NB4 (cell line): ENCODE data around the gene ARL4D.

Source experiments
- DNase-seq: peaks from one replicate; pipeline ENCODE4 v3.0.0; 2010; ENCODE audit warnings: low read depth
- H3K4me3 ChIP-seq: one replicate; pipeline ENCODE4 v1.5.1; 2011; ENCODE audit warnings: mild to moderate bottlenecking, low read depth, low read length, moderate library complexity
- MYC ChIP-seq: IDR thresholded peaks from 2 replicates; pipeline ENCODE4 v1.6.1; 2011; ENCODE audit warnings: low read depth, low read length
- POLR2A ChIP-seq: IDR thresholded peaks from 2 replicates; pipeline ENCODE4 v1.6.1; 2011; ENCODE audit warnings: mild to moderate bottlenecking; ENCODE audit not compliant: insufficient read length; ENCODE audit errors: extremely low read depth
- TF ChIP-seq, protein P1 (sequence below): IDR thresholded peaks from one replicate; pipeline ENCODE4 v1.5.1; 2012; ENCODE audit warnings: low read depth, low read length
- TF ChIP-seq, protein P2 (sequence below): IDR thresholded peaks from 2 replicates; pipeline ENCODE4 v1.6.1; 2011; ENCODE audit warnings: low read depth, low read length

Gene ARL4D

DNA sequence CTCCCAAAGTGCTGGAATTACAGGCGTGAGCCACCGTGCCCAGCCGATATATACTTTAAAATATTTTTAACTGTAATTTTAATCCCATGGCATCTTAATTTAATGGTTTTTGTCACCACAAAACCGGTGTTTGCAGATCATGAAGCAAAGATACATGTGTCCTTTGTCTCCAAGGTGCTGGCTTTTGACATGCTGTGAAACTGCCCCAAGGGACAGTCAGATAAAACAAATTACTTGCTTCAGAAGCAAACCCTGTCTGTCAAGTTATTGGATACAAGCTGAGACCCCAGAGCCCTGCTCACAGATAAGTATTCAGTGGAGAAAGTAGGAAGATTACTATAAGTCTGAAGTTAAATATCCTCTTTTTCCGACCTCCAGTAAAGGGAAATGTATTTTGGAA is 39.8 kb downstream of the ARL4D start:
- no peak for DNase-seq
- no peak overlapping the region for H3K4me3 ChIP-seq
- TF ChIP-seq MYC = no peak
- TF ChIP-seq, protein P1, sequence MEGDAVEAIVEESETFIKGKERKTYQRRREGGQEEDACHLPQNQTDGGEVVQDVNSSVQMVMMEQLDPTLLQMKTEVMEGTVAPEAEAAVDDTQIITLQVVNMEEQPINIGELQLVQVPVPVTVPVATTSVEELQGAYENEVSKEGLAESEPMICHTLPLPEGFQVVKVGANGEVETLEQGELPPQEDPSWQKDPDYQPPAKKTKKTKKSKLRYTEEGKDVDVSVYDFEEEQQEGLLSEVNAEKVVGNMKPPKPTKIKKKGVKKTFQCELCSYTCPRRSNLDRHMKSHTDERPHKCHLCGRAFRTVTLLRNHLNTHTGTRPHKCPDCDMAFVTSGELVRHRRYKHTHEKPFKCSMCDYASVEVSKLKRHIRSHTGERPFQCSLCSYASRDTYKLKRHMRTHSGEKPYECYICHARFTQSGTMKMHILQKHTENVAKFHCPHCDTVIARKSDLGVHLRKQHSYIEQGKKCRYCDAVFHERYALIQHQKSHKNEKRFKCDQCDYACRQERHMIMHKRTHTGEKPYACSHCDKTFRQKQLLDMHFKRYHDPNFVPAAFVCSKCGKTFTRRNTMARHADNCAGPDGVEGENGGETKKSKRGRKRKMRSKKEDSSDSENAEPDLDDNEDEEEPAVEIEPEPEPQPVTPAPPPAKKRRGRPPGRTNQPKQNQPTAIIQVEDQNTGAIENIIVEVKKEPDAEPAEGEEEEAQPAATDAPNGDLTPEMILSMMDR = no peak
- TF ChIP-seq, protein P2, sequence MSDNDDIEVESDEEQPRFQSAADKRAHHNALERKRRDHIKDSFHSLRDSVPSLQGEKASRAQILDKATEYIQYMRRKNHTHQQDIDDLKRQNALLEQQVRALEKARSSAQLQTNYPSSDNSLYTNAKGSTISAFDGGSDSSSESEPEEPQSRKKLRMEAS = no peak
- no peak for TF ChIP-seq POLR2A

DNA sequence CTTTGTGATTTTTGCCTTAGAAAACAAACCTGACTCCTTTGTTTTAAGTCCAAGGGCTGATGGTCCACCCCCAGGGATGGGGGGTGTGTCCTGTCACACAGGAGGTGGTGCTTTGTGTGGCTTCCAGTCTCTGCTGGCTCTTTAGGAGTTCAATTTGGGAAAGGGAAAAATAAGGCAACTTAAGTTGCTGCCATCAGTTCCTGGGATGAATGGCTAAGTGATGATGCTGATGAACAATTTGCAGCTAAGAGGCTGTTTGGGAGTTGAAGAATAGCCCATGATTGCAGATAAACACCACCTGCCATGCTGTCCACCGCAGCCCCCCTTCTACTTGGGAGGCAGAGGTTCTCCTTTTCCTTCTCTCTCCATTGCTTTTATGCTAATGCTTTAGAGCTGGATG is 40.2 kb downstream of the ARL4D start:
- no peak for DNase-seq
- TF ChIP-seq, protein P1 = no peak
- TF ChIP-seq, protein P2 = no peak
- H3K4me3 ChIP-seq = no peak overlapping the region

DNA sequence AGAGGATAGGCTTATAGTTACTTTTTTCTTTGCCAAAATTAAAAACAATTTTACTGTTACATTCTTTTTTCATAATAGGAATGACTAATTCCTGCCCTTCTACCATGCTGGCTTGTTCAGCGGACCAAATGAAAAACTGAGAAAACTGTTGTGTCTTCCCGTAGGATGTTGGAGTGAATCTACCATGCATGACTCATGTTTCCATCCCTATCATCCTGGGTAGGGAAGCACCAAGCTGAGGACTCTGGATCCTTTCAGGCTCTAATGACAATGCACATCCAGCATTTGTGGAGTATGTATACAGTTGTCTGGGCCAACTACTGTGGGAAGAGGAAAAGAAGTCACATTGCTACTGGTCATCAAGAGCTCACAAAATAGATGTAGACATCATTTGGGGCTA is 43.9 kb downstream of the ARL4D start:
- no peak for DNase-seq
- TF ChIP-seq, protein P1 = no peak
- H3K4me3 ChIP-seq = no peak overlapping the region

DNA sequence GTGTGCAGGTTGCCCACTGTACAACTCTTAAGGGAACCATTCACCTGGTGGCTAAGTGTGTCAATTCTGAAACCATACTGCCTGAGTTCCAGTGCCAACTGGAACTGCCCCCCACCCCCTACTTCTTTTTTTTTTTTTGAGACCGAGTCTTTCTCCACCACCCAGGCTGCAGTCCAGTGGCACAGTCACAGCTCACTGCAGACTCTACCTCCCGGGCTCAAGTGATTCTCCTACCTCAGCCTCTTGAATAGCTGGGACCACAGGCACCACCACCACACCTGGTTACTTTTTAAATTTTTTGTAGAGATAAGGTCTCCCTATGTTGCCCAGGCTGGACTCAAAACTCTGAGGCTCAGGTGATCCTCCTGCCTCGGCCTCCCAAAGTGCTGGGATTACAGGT is 44.6 kb downstream of the ARL4D start:
- no peak for DNase-seq
- TF ChIP-seq MYC (no peak), POLR2A (no peak)
- TF ChIP-seq, protein P1 = no peak
- TF ChIP-seq, protein P2 = no peak
- no peak overlapping the region for H3K4me3 ChIP-seq

DNA sequence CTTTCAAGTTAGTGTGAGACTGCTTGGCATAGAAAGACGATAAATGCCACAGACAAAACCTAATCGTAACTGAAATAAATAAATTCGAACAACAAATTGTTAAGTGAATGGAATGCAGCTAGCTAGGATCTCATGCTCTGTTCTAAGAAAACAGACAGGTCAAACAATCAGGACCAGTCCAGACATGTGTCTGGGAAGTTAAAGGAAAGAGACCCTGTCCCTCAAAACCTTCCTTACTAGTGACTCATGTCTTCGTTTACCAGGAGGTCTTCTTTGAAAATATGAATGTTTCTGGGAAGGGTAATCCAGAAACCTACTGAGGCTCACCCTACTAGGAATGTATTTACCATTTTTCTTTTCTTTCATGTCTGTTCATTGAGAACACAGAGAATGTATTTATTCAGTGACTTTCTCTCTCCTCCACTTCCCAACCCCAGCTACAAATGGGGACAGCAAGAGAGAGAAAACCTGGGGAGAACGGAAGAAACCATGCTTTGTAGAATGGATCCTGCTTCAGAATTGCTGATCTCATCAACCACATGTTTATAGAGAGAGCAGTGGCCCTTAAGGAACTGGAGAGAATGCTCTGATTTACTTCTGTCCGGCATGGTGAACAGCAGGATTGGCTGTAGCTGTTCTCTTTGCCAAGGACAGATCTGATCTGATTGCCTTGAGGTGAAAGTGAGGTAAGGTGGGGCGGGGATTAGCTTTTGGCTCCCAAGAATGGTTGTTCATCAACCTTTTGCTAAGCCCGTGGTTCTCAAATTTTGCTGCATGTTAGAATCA is 45.6 kb downstream of the ARL4D start:
- no peak overlapping the region for H3K4me3 ChIP-seq
- DNase-seq = no peak
- TF ChIP-seq, protein P2 = no peak
- TF ChIP-seq POLR2A (no peak), MYC (no peak)
- TF ChIP-seq, protein P1 = no peak

DNA sequence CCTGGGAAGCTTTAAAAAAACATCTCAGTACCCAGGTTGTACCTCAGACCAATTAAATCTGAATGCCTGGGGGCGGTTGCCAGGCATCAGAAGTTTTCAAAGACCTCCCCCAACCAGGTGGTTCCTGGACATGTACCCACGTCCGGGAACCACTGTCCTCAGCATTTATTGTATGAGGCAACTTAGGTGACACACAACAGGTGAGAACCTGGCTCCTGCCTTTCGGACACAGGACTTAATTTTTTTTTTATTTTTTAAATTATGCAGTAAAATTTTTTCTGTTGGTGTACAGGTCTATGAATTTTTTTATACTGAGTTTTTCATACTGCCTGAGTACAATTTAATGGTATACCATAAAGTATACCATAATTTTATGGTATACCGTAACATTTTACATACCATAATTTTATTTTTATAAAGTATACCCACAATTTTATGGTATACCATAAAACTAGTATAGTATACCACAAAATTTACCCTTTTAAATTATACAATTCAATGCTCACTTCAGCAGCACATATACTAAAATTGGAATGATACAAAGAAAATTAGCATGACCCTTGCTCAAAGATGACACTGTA is 46.3 kb downstream of the ARL4D start:
- no peak for DNase-seq
- H3K4me3 ChIP-seq = no peak overlapping the region
- TF ChIP-seq MYC = no peak
- TF ChIP-seq, protein P2 = no peak
- no peak for TF ChIP-seq POLR2A
- TF ChIP-seq, protein P1 = no peak
